HG03139 (cell line): ENCODE data around the gene CIB2.

Experiments
- ATAC-seq: cut with Tn5 transposase; IDR thresholded peaks from one replicate; pipeline ENCODE4 v1.9.1; 2021; ENCODE audit not compliant: unreplicated experiment

CIB2 gene

GRCh38 chr15:78109156-78109555 lies 22.1 kb downstream of the CIB2 start:
- no peak for ATAC-seq

GRCh38 chr15:78108300-78109084 lies 22.8 kb downstream of the CIB2 start:
- ATAC-seq, result peak; percentile 41

DNA sequence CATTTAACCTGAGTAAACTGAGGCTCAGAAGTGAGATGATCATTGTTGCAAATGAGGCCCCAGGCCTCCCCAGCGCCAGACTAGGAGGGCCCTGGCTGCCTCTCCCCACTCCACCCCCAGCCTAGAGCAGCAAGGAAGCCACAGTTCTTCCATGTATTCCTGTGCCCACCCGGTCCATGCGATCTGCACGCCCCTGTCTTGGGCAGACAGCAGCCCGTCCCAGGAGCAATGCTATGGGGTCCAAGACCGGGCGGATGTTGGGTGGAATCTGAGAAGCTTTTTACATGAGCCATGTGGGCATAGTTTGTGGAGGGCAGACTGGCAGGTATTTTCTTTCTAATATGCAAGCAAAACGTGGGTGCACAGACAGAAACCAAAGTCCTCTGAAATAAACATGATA lies 23.8 kb downstream of the CIB2 start:
- no peak for ATAC-seq

DNA sequence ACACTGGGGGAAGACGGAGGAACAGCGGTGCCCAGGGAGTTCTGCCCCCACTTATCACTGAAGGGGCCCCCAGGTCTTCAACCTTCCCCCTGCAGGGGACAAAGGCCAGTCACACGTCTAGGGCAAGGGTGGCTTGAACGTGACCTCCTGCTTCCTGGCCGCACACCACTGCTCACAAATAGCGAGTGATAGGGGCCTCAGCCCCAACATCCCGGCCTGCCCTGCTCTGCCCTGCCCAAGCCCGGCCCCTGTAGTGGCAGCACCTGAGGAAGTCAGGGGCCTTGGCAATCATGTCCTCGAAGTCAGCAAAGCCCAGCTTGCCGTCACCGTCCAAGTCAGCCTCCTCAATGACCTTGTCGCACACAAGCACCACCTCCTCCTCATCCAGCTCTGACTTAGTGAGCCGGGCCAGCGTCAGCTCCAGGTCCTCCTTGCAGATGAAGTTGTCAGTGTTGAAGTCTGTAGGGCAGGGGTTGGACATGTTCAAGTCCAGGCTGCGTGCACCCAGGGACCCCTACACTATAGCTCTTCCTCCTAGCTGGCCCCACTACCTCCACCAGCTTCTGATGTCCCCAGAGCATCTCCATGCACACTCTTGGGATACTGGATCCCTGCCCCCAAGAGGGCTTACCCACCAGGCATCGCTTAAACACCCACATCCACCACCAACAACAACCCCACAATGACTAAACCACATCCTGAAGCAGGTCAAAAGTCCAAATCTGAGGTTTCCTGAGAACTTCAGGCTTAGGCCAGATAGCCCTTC lies 25.6 kb downstream of the CIB2 start:
- no peak for ATAC-seq

DNA sequence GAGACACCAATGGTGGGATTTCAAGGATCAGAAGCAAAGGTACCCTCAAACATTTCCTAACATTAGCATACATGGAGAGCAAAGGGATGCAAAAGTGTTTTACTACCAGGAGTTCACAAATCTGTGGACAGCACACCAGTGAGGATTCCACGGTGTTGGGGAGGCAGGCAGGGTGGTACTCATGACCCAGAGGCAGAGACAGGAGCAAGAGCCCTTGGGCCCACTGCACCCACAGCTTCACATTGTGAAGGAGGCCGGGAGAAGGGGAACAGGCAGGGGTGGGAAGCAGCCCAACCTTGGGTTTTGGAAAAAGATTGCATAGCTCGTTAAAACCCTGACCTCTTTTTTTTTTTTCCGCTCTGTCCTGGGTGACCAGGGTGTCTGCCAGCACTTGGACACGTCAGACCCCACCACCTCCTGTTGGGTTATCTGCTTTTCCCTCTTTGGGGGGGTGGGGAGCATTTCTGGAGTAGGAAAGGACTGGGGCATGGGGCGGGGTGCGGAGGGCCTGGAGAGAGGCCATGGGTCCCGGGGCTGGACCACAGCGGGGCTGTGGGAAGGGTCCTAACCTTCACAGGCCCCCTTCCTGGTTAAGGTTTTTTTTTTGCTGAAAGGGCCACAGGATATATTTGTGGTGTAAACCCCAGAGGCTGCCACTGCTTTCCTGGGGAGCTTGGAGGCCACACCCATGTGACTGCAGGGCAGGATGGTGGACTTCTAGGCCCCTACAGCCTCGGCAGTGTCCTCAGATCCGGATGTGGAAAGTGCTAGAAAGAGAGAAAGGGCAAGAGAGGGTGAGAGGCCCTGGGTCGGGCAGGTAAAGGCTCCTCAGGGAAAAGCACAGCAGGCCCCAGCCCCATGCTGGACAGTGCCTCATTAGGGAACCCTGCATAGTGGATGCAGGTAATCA lies 26.4 kb downstream of the CIB2 start:
- no peak for ATAC-seq

- no peak for ATAC-seq
These were observed 27.1 kb downstream of the CIB2 start for GRCh38 chr15:78104119-78104479.

- ATAC-seq, result peak; percentile 51
These were observed 27.7 kb downstream of the CIB2 start for GRCh38 chr15:78103406-78104118.

- ATAC-seq, result no peak
These were observed 28.5 kb downstream of the CIB2 start for GRCh38 chr15:78102741-78103140.

DNA sequence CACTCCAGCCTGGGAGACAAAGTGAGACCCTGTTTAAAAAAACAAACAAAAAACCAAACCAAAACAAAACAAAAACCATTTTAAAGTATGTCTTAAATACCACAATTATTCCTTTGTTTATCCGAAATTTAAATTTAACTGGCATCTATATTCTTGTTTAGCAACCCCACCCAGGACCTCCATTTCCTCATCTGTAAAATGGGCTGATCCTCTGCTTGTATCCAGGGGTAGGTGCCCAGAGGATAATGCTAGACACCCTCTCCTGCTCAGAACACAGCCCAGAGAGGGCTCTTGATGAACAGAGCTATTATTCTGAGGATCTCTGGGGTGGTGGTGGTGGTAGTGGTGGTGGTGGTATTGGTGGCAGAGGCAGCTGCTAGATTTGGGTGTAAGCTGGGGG lies 29.0 kb downstream of the CIB2 start:
- ATAC-seq, result no peak

DNA sequence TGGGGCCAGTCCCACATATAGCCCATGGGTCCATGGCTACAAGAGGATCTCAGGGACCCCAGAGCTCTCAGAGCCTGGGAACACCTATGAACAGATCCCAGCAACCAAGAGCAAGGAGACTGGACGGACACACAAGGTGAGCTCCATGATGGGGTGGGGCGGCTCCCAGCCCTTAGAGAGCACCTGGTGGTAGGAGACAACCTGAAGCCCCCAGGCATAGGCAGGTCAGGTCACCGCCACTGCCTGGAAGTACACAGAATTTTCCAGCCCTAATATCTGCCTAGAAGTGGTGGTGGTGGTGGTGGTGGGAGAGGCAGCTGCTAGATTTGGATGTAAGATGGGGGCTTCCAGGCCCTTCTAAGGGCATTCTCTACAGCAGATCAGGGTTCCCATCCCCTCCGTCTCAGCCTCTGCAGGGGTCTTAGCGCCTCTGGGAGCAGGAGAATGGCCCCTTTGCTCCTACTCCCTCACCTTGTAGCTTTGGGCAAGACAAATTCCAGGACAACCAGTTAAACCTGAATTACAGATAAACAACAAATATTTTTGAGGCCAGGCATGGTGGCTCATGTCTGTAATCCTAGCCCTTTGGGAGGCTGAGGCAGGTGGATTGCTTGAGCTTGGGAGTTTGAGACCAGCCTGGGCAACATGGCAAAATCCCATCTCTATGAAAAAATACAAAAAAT lies 29.7 kb downstream of the CIB2 start:
- ATAC-seq, result no peak

DNA sequence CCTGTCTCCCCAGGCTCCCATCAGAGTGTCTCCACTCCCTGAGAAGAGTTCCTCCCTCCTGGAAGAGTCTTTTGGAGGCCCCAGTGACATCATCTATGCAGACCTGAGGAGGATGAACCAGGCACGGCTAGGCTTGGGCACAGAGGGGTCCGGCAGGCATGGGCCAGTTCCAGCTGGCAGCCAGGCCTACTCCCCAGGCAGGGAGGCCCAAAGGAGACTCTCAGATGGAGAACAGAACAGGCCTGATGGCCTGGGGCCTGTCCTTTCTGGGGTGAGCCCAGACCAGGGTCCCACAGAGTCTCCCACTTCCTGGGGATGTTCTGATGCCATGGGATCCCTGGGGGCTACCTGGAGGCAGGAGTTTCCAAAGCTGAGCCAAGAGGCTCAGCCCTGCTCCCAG lies 30.4 kb downstream of the CIB2 start:
- no peak for ATAC-seq

GRCh38 chr15:78098131-78098755 lies 33.0 kb downstream of the CIB2 start:
- ATAC-seq, result no peak

- no peak for ATAC-seq
These were observed 33.6 kb downstream of the CIB2 start for GRCh38 chr15:78097667-78098066.

GRCh38 chr15:78093242-78094020 lies 37.8 kb downstream of the CIB2 start:
- ATAC-seq, result no peak

DNA sequence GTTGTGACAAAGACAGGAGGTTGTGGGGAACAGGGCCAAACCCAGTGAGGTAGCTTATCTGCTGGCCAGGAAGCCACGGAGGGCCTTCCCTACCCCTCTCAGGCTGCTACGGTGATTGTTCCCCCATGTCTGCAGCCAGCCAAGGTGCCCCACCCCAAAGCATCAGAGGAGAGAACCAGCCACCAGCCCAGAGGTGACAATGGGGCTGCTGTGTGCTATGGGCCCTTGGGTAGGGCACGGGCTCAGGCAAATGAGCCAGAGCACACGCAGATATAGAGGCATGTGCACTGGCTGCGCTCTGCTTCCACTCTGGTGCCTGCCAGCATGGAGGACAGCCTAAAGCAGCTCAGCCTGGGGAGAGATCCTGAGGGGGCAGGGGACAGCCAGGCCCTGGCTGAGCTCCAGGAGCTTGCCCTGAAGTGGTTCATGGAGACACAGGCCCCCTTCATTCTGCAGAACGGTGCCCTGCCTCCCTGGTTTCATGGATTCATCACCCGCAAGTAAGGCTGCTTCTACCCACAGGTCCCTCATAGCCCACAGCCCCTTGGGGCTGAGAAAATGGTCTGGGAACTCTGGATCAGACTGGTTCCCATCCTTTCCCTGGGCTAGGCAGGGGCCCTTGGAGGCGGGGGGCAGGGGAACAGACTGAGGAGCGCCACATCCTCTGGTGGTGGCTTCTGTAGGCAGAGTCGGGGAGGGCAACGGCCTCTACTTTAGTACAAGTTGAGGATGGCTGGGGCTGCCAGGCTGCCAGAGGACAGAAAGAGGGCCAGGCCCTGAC lies 38.8 kb downstream of the CIB2 start, which contains the start of gene SH2D7:
SH2D7 (plus strand) TSS at position 301 of the 781 bp plus-strand sequence; CDS start at position 325, 24 bp downstream.
- ATAC-seq, result no peak

DNA sequence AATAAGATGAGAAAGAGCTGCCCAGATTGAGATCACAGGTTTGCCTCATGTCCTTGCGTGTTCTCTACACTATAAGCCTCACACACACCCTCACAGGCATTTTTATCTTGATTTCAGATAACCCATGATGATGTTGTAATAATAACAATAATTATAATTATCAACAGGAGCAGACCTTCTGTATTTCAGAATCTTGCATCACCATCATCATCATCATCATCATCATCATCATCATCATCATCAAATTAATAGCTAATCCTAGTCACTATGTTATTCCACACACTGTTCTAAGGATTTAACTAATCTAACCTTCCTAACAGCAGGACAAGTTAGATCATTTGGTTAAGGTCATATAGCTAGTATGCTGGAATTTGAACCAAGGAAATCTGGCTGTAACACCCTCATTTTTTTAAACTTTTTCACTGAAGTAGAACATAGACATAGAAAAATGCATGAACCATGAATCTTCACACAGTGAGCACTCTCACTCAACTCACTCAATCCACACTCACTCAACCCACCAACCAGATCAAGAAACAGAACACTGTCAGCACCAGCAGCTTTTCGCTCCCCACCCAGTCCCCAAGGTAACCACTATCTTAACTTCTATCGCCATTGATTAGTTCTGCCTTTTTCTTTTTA lies 40.7 kb downstream of the CIB2 start:
- no peak for ATAC-seq

DNA sequence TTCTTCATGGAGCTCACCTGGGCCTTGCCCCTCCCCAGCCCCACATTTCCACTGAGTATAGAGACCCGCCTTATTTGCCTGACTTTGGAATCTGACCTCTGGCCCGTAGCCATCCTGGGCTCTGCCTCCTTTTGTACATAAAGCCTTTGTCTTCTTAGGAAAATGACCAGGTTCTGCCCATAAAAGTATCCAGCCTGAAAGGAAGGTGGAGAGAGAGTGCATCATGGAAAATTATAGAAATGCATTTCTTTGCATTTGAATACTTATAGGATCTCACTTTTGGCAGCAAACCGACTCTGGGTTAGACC lies 42.5 kb downstream of the CIB2 start:
- ATAC-seq, result no peak
